Smooth muscle cell of the umbilical artery (primary cell): Measurements from ENCODE around the gene PGAP2. TPM values are rescaled to one million over a fixed set of nuclear protein-coding genes. Genes with fewer than 3 reads are reported as not detected.

Source experiments
- total RNA-seq: library from RNA; depleted of rRNA; stranded (reverse); fragments of >200 nt; gene quantifications from 2 replicates; pipeline ENCODE4 v1.2.3, GENCODE V29; 2014

PGAP2 gene
- 3.9 and 11.0 TPM in 2 replicates for total RNA-seq

GRCh38 chr11:3807909-3808860 is at the start of gene PGAP2:
Gene PGAP2 (plus strand): TSS chr11:3808560. CDS start chr11:3811260, 2,700 bp downstream.

GRCh38 chr11:3797329-3798090 is 10.8 kb upstream of the PGAP2 start, which contains the start of gene NUP98:
Gene NUP98 (minus strand): TSS chr11:3797554. CDS start chr11:3782117, 15,437 bp downstream.

GRCh38 chr11:3840870-3841425 is 32.6 kb downstream of the PGAP2 start, which contains the start of gene RHOG:
Gene RHOG (minus strand): TSS chr11:3840959. CDS start chr11:3828138, 12,821 bp downstream.

GRCh38 chr11:3854977-3855807 is 46.8 kb downstream of the PGAP2 start, which contains the start of gene STIM1:
Gene STIM1 (plus strand): TSS chr11:3855664. CDS start chr11:3856271, 607 bp downstream.

Other genes with a start within 250 kb of the PGAP2 start
- gene ART5, start 166.6 kb upstream of the PGAP2 start, total RNA-seq = not detected in 2 replicates
- gene ART1, start 163.4 kb upstream of the PGAP2 start, total RNA-seq = not detected in 2 replicates
- gene CHRNA10, start 137.2 kb upstream of the PGAP2 start, total RNA-seq = 0.59 and 0.88 TPM in 2 replicates
- 76.6 and 133 TPM in 2 replicates for gene NUP98, start 11.0 kb upstream of the PGAP2 start, total RNA-seq
- 9.2 and 19.7 TPM in 2 replicates for gene RHOG, start 32.4 kb downstream of the PGAP2 start, total RNA-seq
- 28.7 and 35.6 TPM in 2 replicates for gene STIM1, start 47.1 kb downstream of the PGAP2 start, total RNA-seq